ENCODE data around the gene CEBPG.

GRCh38 chr19:33324628-33325027 lies 48.9 kb upstream of the CEBPG start:
- no peak for TF ChIP-seq CTCF (IDR thresholded peaks at IDR 0.05)
- TF ChIP-seq EZH2 (IDR thresholded peaks at IDR 0.05) = no peak
